Left cardiac atrium (tissue), 4 donors: ENCODE measurements around the gene SULT6B1. TPM values are rescaled to one million over a fixed set of nuclear protein-coding genes. Genes with fewer than 3 reads are reported as not detected.
"Not testable (repeated sequence)": the region's sequence is repeated elsewhere in the genome, so short reads cannot be mapped to it uniquely, and the experiment has no call there.

Experiments used
- ATAC-seq, 2 donors: fragments of 200-7000 bp; cut with Tn5 transposase; one replicate each; pipeline ENCODE4 v1.9.1; 2020; ENCODE audit warnings: mild to moderate bottlenecking in 2 of 2, moderate library complexity in 2 of 2
- DNase-seq: peaks from one replicate; pipeline ENCODE4 v3.0.0-alpha.2; 2020
- intact Hi-C, 2 donors: fragments of 100-400 bp; cut with DNase I; formaldehyde crosslinking; loops; one replicate each; pipeline versions ENCODE4 v1.14.1 to v1.15.1; 2022 to 2023
- long read RNA-seq: library from polyadenylated mRNA; unstranded; transcript quantifications from one replicate; pipeline ENCODE4 v2.0.0, GENCODE V29; 2021
- total RNA-seq, 2 donors: library from RNA; stranded (reverse); fragmentation: NEBNext Ultra II Directional; extraction: Animal tissue kit (Norgen Biotek cat#: 25700); gene quantifications; one replicate each; pipeline ENCODE4 v1.2.1, GENCODE V29; 2021
- donor health status: DM: no; HTN: yes; CAD: no.
- donor health status: DM: no; HTN: yes; CAD: no; lungs with severe emphysema.
- donor health status: DM: yes; HTN: yes; CAD: no.
- donor health status: Dilated cardiomyopathy.

Gene SULT6B1, protein sequence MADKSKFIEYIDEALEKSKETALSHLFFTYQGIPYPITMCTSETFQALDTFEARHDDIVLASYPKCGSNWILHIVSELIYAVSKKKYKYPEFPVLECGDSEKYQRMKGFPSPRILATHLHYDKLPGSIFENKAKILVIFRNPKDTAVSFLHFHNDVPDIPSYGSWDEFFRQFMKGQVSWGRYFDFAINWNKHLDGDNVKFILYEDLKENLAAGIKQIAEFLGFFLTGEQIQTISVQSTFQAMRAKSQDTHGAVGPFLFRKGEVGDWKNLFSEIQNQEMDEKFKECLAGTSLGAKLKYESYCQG
- not detected for total RNA-seq
- long read RNA-seq: 0 reads

DNA sequence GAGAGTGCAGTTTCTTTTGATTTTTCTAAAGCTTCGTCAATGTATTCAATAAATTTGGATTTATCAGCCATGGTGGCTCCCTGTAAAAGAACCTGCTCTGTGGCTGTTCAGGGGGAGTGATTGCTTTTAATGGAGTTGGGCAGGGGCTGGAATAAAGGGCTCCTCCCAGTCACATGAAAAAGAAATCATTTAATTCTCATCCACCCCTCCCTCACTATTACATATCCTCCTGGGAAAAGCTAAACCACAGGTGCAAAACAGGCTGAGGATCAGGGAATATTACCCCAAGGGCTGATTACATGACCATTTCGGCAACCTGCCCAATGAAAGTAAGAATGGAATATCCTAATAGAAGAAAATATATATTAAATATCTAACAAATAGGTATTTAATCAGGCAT is at the start of gene SULT6B1:
TSS of gene SULT6B1 (minus strand) at position 101 of the 400 bp plus-strand sequence. CDS start at position 71, 30 bp downstream.
- no peak for ATAC-seq
- intact Hi-C loops: no loop called here

DNA sequence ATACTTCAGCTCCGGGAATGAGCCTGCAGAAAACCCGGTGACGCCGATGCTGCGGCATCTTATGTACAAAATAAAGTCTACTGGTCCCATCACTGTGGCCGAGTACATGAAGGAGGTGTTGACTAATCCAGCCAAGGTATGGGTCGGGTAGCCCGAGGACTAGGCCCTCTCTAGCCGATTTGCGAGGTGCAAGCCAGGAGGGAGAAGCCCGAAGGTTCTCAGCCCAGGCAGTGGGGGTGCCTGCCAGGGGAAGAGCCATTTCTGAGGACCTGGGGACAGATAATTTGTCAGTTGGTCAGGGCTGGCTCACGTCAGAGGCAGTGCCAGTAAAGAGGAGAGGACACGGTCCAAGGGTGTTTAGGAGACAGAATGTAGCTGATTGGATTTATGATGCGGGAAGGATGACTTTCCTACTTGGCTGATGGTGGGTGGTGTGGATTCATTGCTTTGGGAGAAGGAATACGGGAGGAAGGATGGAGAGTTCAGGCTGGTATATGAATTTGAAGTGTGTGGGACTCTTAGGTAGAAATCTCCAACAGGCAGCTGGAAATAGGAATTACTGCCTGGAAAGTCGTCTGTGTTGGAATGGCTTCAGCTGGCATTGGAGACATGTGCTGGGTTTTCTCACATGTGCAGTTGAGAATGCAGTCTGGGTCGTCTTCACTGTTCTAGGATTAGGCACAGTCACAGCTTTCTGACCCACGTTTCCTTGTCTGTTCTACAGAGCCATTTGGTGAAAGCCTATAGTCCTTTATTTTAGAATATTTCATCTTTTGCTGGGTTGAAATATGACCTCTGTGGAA is 43.9 kb upstream of the SULT6B1 start:
- ATAC-seq: peak; percentile 29 to 30
- intact Hi-C loops: no loop called here
- peak; percentile 33 for DNase-seq

More for the DNA sequence above, at the start of gene SULT6B1:
- DNase-seq: no peak

DNA sequence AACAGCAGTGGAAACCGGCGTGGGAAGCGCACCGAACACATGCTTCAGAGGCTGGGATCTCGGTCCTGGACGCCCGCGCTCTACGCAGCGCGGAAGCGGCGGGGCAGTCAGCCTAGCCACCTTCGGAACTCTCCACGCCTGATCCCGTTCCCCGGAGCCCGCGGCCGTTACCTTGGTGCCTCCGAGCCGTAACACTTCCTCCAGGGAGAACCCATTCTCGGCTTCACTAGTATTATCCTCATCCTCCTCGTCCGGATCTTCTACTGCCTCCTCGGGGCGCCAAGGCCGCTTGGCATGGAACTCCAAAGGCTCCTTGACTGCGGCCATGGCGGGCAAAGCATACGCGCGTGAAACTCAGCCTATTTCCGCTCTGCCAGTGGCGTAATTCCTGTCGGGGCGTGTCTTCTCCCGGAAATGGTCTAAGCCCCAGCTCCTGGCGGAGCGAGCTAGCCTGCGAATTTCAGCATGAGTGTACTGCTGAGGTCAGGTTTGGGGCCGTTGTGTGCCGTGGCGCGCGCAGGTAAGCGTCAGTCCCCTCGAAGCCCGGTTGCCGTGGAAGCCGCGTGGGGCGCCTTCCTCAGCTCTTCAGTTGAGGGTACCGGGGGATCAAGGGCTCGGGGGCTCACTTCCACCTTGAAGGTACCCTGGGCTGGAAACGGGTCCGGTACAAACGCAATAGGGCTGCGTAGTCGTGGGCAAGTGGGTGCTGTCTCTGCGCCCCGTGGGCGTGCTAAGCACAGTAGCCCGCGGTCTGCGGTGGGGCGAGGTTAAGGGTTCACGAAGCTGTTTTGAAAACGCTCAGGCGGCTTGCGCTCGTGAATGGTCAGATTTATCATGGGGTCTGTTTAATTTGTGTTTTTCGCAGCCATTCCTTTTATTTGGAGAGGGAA is 43.0 kb upstream of the SULT6B1 start, which contains the start of the genes CEBPZ and NDUFAF7:
TSS of gene CEBPZ (minus strand) at position 356 of the 890 bp plus-strand sequence. CDS start at position 327, 29 bp downstream.
TSS of gene NDUFAF7 (plus strand) at position 418 of the 890 bp plus-strand sequence. CDS start at position 466, 48 bp downstream.
- DNase-seq (peak; percentile 94), ATAC-seq (peak; percentile 97 to 99)
- intact Hi-C loops: no loop called here

DNA sequence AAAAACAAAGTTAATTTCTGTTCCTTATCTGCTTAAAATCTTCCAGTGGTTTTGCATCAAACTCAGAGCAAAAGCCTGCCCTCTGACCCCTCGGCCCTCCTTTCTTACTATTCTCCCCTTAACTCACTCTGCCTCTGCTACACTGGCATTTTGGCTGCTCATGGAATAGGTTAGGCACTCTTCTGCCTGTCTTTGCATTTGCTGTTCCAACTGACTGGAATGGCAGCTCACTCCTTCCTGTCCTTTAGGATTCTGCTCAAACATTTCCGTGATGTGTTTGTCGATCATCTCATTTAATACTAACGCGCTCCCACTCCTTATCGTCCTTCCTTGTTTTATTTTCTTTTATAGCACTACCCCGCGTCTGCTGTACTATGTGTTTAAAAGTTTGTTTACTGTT is 42.1 kb upstream of the SULT6B1 start:
- DNase-seq: no peak
- ATAC-seq: peak; percentile 1 to 2
- intact Hi-C loops: no loop called here

GRCh38 chr2:37228788-37229187 is 40.3 kb upstream of the SULT6B1 start:
- intact Hi-C loops: no loop called here
- ATAC-seq (no peak), DNase-seq (no peak)

- intact Hi-C loops: no loop called here
- DNase-seq: no peak
Observed at GRCh38 chr2:37226863-37227262, 38.4 kb upstream of the SULT6B1 start.

GRCh38 chr2:37225129-37225528 is 36.7 kb upstream of the SULT6B1 start:
- ATAC-seq, DNase-seq, intact Hi-C loops: not testable (repeated sequence)

More at GRCh38 chr2:37226863-37227262, 38.4 kb upstream of the SULT6B1 start:
- ATAC-seq: no peak

DNA sequence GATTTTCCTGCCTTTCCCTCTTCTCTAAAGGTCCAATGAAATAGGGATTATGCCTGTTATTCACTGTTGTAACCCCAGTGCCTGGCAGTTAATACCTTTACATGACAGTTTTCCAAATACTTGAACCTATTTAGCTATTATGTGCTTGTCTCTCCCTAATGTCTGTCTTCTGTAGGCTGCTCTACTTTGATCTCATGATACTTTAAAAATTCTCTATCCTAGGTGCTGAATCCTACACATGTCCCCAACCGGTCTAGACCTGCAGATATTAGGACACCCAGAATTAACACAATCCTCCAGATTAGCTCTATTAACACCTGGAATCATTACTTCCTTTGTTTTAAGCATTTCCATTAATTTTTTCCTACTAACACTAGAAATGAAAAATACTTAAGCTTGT is 35.6 kb upstream of the SULT6B1 start:
- DNase-seq (no peak), ATAC-seq (no peak)
- intact Hi-C loops: no loop called here

GRCh38 chr2:37223131-37223530 is 34.7 kb upstream of the SULT6B1 start:
- intact Hi-C loops: no loop called here
- no peak for ATAC-seq
- no peak for DNase-seq

DNA sequence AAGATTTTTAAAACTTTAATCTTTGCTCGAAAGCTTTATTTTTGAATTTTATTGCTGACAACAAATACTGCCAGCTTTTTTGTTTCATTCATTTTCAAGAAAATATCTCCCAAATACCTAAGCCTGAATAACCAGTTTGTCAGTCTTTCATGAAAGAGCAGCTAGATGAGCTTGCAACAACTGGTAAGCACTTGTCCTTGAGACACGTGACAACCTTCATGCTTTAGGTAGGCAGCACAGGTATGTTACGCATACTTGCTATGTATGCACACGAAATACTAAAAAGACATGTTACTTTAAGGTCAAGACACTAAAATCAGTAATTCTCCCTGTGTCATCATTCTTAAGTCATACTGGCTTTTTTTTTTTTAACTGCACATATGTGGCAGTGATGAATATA is 30.6 kb upstream of the SULT6B1 start:
- intact Hi-C loops: no loop called here
- ATAC-seq: no peak
- no peak for DNase-seq

- intact Hi-C loops: no loop called here
- no peak for DNase-seq
- ATAC-seq: no peak
Observed at GRCh38 chr2:37215250-37215649, 26.8 kb upstream of the SULT6B1 start.

DNA sequence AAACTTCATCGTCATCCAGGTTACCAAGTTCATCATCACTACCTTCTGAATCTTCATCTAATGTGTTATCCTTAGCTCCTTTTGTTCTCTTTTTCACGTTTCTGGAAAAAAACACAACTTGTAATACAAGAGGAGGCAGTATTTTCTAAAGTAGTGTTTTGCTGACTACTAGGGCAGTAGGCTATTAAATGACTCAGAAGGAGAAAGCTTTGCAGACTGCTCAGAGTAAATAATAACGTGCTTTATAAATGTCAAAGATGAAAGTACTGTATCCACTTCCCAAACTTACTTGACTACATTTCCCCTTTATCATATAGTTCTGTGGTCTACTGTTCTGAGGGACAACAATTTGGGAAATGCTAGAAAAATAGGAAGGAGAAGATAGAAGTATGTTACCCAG is 23.5 kb upstream of the SULT6B1 start:
- DNase-seq (no peak), ATAC-seq (no peak)
- intact Hi-C loops: no loop called here

DNA sequence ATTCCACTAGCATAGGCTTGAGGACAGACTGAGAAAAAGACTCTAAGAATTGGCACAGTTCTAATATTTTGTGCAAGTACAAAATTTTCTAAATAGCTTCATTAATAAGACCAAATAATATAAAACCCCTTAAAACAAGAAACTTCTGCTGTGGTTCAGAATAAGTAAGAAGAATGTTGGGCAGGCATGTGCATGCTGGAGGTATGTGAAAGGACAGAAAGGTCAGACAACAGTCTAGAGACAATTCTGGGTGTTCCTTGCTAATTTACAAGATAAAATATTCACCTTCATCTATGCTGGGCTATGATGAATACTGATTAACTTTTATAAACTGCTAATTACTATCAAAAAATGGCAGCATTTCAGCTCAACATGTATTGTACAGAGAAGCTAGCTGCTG is 22.7 kb upstream of the SULT6B1 start:
- ATAC-seq: no peak
- DNase-seq: no peak
- intact Hi-C loops: no loop called here

GRCh38 chr2:37206760-37207159 is 18.3 kb upstream of the SULT6B1 start:
- ATAC-seq, intact Hi-C loops, DNase-seq: not testable (repeated sequence)

GRCh38 chr2:37205689-37206341 is 17.3 kb upstream of the SULT6B1 start:
- intact Hi-C loops: no loop called here
- ATAC-seq (no peak), DNase-seq (no peak)

GRCh38 chr2:37205071-37205661 is 16.7 kb upstream of the SULT6B1 start:
- DNase-seq, intact Hi-C loops, ATAC-seq: not testable (repeated sequence)

GRCh38 chr2:37203708-37204107 is 15.2 kb upstream of the SULT6B1 start:
- intact Hi-C loops: no loop called here
- ATAC-seq: no peak
- DNase-seq: no peak

GRCh38 chr2:37201766-37202165 is 13.3 kb upstream of the SULT6B1 start:
- DNase-seq: no peak
- intact Hi-C loops: no loop called here
- no peak for ATAC-seq
